Thyroid gland (tissue), 4 donors: Measurements from ENCODE around the gene MYO1E. TPM values are rescaled to one million over a fixed set of nuclear protein-coding genes. Genes with fewer than 3 reads are reported as not detected.

Experiments used
- DNase-seq, 2 donors: peaks; one replicate each; pipeline ENCODE4 v3.0.0-alpha.2; 2019
- H3K27ac ChIP-seq, 3 donors: fragments of 200-600 bp; sonication (generic); 1 replicate in 2 of 3; 2 replicates in 1 of 3; pipeline ENCODE4 v1.5.1; 2016 to 2019; ENCODE audit warnings: mild to moderate bottlenecking in 1 of 3, moderate library complexity in 1 of 3
- H3K27me3 ChIP-seq: fragments of 200-600 bp; sonication (generic); one replicate; pipeline ENCODE4 v1.5.1; 2019
- H3K36me3 ChIP-seq, 2 donors: fragments of 200-600 bp; sonication (generic); one replicate each; pipeline ENCODE4 v1.5.1; 2016 to 2019
- H3K4me1 ChIP-seq, 2 donors: fragments of 200-600 bp; sonication (generic); one replicate each; pipeline ENCODE4 v1.5.1; 2017 to 2019
- H3K4me3 ChIP-seq, 3 donors: fragments of 200-600 bp; sonication (generic); replicated peaks in 1 of 3; 1 replicate in 2 of 3; 2 replicates in 1 of 3; pipeline ENCODE4 v1.5.1; 2016; ENCODE audit warnings: mild to moderate bottlenecking in 1 of 3
- H3K9me3 ChIP-seq: fragments of 200-600 bp; sonication (generic); one replicate; pipeline ENCODE4 v1.5.1; 2017
- POLR2A ChIP-seq, 2 donors: fragments of 450-650 bp; IDR thresholded peaks; one replicate each; pipeline ENCODE4 v1.6.1; 2017; ENCODE audit warnings: antibody characterized with exemption in 2 of 2, mild to moderate bottlenecking in 2 of 2, moderate library complexity in 1 of 2
- WGBS, 2 donors: methylation state at CpG; one replicate each; pipeline ENCODE4 v1.1.5; 2017; 5-methylcytosine and 5-hydroxymethylcytosine counted together
- intact Hi-C: fragments of 100-400 bp; cut with DNase I; formaldehyde crosslinking; loops from one replicate; pipeline ENCODE4 v1.15.1; 2023
- total RNA-seq, 4 donors: library from RNA; depleted of rRNA; stranded (reverse); fragments of >200 nt; gene quantifications; one replicate each; pipeline ENCODE4 v1.2.3, GENCODE V29; 2016
- TF ChIP-seq, protein P1 (sequence below), 6 experiments: fragments of 200-600 bp in 3 of 6; fragments of 450-650 bp in 3 of 6; sonication (generic) in 3 of 6; IDR thresholded peaks; one replicate each; pipeline ENCODE4 v1.5.1; 2016 to 2019; ENCODE audit warnings: antibody characterized with exemption in 6 of 6, mild to moderate bottlenecking in 2 of 6, inconsistent platforms in 1 of 6, moderate library complexity in 1 of 6

MYO1E gene
- total RNA-seq, 4 donors from 2014 or later = 19.5 to 56.6 (median 34.6) TPM

DNA sequence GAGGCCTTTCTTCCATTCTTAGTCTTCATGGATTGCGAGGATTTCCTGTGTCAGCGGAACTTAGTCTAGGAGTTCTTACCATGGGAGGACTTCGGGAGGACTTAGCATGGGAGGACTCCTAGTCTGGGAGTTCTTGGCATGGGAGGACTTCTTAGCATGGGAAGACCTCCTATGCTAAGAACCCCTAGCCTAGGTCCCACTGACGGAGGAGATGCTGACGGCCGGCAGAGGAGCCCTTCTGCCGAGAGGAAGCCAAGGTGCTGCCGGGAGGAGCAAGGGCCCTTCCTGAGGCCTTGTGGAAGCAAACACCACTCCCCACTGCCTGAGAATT lies 201.6 kb downstream of the MYO1E start:
- no peak for DNase-seq
- Histone ChIP-seq H3K27me3 (no peaks in the 10 kb centered on the region), H3K36me3 (no peaks in the 10 kb centered on the region), H3K4me3 (no peak overlapping the region), H3K9me3 (no peaks in the 10 kb centered on the region), H3K27ac (peak overlapping the region; percentile 80 to 91 (median 88)), H3K4me1 (peaks cover 31 to 61% of the 10 kb centered on the region in 2 donors)
- TF ChIP-seq, protein P1, sequence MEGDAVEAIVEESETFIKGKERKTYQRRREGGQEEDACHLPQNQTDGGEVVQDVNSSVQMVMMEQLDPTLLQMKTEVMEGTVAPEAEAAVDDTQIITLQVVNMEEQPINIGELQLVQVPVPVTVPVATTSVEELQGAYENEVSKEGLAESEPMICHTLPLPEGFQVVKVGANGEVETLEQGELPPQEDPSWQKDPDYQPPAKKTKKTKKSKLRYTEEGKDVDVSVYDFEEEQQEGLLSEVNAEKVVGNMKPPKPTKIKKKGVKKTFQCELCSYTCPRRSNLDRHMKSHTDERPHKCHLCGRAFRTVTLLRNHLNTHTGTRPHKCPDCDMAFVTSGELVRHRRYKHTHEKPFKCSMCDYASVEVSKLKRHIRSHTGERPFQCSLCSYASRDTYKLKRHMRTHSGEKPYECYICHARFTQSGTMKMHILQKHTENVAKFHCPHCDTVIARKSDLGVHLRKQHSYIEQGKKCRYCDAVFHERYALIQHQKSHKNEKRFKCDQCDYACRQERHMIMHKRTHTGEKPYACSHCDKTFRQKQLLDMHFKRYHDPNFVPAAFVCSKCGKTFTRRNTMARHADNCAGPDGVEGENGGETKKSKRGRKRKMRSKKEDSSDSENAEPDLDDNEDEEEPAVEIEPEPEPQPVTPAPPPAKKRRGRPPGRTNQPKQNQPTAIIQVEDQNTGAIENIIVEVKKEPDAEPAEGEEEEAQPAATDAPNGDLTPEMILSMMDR (IDR thresholded peaks at IDR 0.05) = no peak
- TF ChIP-seq POLR2A (IDR thresholded peaks at IDR 0.05) = no peak
- intact Hi-C loops = no loop called here
- 95 to 100% methylated on average over 8 of the region's 8 CpGs for WGBS, 2 donors

- Histone ChIP-seq H3K27ac (peak overlapping the region; percentile 80 to 91 (median 88)), H3K27me3 (no peaks in the 10 kb centered on the region), H3K36me3 (no peaks in the 10 kb centered on the region), H3K9me3 (no peaks in the 10 kb centered on the region), H3K4me1 (peaks cover 36 to 66% of the 10 kb centered on the region in 2 donors), H3K4me3 (no peak overlapping the region)
- WGBS, 2 donors = 50 to 57% methylated on average over 12 of the region's 12 CpGs
- intact Hi-C loops = no loop called here
- TF ChIP-seq, protein P1 (IDR thresholded peaks at IDR 0.05) = no peak
- TF ChIP-seq POLR2A (IDR thresholded peaks at IDR 0.05) = peak in 1 of 2 donors; percentile 47
- peak; percentile 84 to 93 for DNase-seq
Observed at GRCh38 chr15:59170295-59171066, 202.2 kb downstream of the MYO1E start.

DNA sequence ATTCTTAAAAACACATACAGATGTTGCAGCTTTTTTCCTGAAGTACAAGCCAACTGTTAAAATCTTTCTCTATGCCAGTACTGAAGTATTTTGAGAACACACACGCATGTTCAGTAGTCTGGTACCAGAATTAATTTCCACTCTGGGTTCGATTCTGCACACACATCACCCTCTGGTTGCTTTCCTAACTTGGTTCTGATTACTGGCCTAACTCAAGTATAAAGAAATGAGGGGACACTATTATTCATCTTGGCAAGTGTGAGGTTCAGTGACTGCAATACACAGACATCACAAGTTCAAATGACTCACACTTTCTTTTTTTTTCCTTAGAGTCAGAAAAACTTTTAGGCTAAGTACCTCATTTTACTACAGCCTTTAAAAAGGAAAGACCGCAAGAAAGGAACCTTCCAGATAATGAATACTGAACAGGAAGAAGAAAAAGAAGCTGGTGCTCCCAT lies 203.4 kb downstream of the MYO1E start:
- DNase-seq = no peak
- H3K36me3 ChIP-seq = no peaks in the 10 kb centered on the region
- intact Hi-C loops = no loop called here
- peaks cover 38 to 60% of the 10 kb centered on the region in 2 donors for H3K4me1 ChIP-seq
- H3K27me3 ChIP-seq = no peaks in the 10 kb centered on the region
- no peaks in the 10 kb centered on the region for H3K9me3 ChIP-seq
- no peak overlapping the region for H3K4me3 ChIP-seq
- H3K27ac ChIP-seq = peak overlapping the region; percentile 80 to 91 (median 88)
- 79 to 85% methylated on average over 3 of the region's 3 CpGs for WGBS, 2 donors
- no peak for TF ChIP-seq POLR2A (IDR thresholded peaks at IDR 0.05)
- TF ChIP-seq, protein P1 (IDR thresholded peaks at IDR 0.05) = no peak

DNA sequence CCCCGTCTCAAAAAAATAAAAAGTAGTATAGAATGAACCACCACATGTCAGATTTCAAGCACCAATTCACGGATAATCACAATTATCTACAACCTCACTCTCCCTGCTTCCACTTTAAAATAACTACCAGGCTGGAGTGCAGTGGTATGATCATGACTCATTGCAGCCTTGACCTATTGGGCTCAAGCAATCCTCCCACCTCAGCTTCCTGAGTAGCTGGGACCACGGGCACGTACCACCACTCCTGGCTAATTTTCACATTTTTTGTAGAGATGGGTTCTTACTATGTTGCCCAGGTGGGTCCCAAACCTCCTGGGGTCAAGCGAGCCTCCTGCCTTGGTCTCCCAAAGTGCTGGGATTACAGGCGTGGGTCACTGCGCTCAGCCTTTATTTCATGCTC lies 204.1 kb downstream of the MYO1E start:
- TF ChIP-seq, protein P1 (IDR thresholded peaks at IDR 0.05) = no peak
- no peak for TF ChIP-seq POLR2A (IDR thresholded peaks at IDR 0.05)
- Histone ChIP-seq H3K27me3 (no peaks in the 10 kb centered on the region), H3K4me1 (peaks cover 38 to 59% of the 10 kb centered on the region in 2 donors), H3K36me3 (no peaks in the 10 kb centered on the region), H3K27ac (peak overlapping the region; percentile 23 to 91 (median 80)), H3K4me3 (no peak overlapping the region), H3K9me3 (no peaks in the 10 kb centered on the region)
- intact Hi-C loops = no loop called here
- no peak for DNase-seq
- WGBS, 2 donors = 89 to 90% methylated on average over 7 of the region's 7 CpGs

DNA sequence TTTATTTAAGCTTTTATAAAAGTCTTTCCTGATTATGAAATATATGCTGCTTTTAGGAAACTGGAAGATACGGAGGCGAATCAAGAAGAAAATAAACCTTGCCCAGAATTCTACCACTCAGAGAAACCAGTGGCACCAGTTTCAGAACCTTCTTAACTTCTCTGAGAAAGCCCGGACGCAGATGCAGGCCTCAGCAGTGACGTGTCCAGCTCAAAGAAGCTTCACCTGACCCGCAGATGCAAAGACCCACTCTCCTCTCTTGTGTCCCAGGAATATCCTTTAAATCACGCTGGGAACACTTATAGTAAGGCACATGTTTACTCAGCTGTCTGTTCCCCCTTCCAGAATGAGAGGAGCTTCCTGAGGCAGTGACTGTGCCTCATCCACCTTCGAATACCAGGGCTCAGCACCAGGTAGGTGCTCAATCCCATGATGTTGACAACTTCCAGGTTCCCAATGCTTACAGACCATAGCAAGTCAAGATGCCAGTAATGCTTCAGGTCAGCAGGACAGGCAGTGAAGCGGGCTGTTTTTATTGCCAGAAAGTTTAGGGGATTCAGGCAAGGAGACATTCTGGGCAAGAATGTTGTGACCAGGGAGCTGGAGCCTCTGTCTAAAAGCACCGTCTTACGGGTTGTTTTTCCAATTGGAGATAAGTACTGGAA lies 205.9 kb downstream of the MYO1E start:
- intact Hi-C loops = no loop called here
- H3K27me3 ChIP-seq = no peaks in the 10 kb centered on the region
- H3K36me3 ChIP-seq = no peaks in the 10 kb centered on the region
- peaks cover 38 to 59% of the 10 kb centered on the region in 2 donors for H3K4me1 ChIP-seq
- TF ChIP-seq, protein P1 (IDR thresholded peaks at IDR 0.05) = no peak
- TF ChIP-seq POLR2A (IDR thresholded peaks at IDR 0.05) = peak in 1 of 2 donors; percentile 35
- H3K9me3 ChIP-seq = no peaks in the 10 kb centered on the region
- DNase-seq = peak; percentile 56 to 62
- WGBS, 2 donors = 42 to 45% methylated on average over 11 of the region's 11 CpGs
- no peak overlapping the region for H3K4me3 ChIP-seq
- H3K27ac ChIP-seq = peak overlapping the region; percentile 80 to 88 (median 84)
